ENCODE data around the gene FRK.
"Not testable (repeated sequence)": the region's sequence is repeated elsewhere in the genome, so short reads cannot be mapped to it uniquely, and the experiment has no call there.

The FRK gene, protein sequence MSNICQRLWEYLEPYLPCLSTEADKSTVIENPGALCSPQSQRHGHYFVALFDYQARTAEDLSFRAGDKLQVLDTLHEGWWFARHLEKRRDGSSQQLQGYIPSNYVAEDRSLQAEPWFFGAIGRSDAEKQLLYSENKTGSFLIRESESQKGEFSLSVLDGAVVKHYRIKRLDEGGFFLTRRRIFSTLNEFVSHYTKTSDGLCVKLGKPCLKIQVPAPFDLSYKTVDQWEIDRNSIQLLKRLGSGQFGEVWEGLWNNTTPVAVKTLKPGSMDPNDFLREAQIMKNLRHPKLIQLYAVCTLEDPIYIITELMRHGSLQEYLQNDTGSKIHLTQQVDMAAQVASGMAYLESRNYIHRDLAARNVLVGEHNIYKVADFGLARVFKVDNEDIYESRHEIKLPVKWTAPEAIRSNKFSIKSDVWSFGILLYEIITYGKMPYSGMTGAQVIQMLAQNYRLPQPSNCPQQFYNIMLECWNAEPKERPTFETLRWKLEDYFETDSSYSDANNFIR
- total RNA-seq = 0 to 0.27 reads per million in 2 donors

DNA sequence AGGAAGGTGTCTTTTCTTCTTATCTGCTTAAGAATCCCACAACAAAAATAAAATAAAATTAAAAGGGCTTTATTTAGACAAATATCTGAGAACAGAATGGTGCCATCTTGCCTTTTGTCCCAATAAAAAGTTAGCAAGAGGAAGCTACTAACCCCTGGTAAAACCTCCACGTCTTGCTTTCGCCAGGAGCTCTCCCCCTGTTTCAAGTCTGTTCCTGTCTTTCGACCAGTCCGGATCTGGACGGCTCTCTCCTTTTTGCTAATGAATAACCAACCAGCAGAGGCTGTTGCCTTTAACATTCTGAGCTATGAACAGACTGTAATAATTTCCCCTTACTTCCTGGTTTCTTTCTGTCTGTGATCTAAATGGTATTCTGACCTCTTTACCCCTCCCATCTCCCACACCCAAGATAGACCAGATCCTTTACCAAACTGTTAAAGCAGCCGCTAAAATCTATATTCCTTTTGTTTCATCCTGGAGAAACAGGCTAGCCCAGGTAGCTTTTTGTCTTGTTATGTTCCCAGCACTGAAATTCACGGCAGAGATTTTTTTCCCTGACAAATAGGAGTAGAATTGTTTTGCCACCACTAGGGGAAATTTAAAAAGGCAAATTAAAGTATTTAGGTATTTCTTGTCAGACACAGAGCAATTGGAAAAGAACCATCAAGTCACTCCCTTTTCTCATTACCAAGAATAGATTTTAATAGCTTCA, at the start of gene FRK:
Gene FRK, minus strand, starts transcription at position 320 of the 712 bp plus-strand sequence. CDS start 580 bp downstream, outside the sequence.
- DNase-seq = no peak

DNA sequence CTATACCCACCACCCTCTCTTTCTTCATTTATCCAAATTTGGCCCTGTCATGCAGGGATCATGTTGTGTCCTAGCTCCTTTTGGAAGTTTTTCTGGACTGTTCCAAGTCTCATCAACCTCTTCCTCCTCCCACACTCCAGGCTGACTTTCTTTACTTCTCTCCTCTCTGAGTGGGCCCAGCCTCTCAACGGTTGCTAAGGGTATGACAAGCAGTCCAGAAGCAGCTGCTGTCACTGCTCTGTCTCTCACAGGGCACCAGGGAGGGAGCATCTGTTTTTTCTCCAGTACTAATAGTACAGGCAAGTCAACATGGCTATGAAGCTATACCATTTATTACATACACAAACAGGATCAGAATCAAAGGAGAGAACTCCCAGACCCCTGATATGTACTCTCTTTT, 48.1 kb upstream of the FRK start:
- DNase-seq = no peak

DNA sequence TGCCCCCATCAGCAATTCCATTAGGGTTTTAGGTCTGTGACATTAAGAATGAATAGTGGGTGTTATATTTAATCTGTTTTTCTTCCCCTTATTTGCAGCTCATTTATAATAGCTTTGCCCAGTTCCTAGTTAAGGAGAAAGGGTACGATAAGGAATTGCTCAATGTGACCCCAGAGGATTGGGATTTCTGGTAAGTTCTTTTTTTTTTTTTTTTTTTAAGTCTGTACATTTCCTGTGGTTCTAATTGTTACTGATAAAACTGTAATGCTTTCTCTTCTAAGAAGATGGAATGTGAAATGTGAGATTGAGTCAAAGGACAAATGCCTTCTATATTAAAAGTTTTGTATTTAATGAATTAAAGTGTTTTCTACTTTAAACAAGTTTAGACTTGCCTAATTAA, 45.5 kb upstream of the FRK start:
- DNase-seq = no peak

DNA sequence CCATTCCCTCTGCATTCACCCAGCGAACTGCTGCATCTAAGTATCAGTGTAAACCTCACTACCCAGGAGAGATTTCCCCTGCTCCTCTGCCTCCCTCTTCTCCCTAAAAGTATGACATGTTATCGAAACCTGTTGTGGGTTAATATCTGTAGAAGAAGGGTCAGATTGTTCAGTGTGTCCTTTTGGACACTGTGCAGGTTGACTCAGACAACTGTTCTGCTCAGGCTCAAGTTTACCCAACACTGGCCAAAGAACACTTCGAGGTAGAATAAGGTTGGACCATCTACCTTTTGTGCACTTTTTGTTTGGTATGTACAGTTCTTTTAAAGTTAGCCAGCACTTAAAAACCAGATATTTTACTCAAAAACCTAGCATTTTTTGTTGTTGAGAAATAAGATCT, 44.6 kb upstream of the FRK start:
- DNase-seq = no peak

DNA sequence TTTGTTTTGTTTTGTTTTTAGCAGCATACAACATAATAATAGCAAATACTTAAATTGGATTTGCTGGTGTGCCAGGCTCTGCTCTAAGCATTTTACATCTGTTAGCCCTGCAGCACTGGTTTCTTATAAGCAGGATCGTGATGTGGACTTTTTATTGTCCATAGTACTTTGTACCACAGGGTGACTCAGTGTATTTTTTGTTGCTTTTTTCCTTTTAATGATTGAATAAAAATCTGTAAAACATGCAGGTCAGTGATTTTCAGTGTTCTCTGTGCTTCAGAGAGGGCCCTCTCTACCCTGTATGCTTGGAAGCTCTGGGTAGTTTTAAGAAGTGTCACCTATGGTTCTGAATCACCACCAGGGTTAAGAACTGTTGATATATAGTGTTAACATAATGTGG, 43.9 kb upstream of the FRK start:
- DNase-seq = no peak

DNA sequence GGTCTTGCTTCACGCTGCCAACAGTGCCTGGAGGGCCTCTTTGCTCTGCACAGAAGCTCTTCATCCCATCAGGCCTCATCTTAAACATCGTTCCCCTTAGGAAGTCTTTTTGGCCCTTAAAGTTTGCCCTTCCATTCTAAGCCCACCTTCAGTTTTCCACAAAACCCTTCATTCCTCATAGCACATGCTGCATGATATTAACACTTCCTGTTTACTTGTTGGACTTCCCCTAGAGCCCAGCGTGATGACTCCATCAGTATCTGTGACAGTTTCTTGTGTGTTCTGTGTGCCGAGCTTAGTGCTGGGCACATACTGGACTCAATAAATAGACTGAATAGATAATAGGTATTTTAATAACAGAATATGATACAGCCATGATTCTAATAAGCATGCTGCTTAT, 42.2 kb upstream of the FRK start:
- no peak for DNase-seq

DNA sequence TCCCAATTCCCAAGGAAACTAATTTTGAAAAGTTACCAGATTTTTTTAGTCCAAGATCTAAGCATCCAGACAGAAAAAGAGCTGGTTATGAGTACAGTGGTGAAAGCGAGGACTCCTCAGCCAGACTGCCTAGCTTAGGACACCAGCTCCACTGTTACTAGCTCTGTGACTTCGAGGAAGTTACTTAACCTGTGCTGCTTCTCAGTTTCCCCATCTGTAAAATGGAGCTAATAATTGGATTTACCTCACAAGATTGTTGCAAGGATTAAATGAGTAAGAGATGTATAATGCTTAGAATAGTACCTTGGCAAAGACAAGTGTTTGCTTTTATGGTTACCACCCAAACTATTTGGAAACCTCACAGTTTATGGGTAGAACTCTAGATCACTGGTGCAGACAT, 41.1 kb upstream of the FRK start:
- DNase-seq = no peak

DNA sequence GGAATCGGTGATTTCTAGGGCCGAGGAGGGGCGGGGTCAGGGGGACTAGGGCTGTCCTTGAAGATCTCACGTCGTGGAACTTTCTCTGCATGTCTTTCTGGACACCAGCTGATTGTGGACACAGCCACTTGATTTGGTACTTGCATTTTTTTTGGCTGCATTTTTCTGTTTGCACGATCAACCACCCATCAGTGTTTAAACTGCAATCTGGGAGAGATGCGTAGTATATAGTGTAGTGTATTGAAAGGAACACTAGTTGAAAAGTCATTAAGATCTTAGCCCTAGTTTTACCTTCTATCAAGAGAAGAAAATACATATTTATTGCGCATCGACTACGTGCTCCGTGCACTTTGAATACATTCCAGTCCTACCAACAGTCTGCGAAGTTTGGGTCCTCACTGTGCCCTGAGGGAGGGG, 40.6 kb upstream of the FRK start:
- DNase-seq = no peak

DNA sequence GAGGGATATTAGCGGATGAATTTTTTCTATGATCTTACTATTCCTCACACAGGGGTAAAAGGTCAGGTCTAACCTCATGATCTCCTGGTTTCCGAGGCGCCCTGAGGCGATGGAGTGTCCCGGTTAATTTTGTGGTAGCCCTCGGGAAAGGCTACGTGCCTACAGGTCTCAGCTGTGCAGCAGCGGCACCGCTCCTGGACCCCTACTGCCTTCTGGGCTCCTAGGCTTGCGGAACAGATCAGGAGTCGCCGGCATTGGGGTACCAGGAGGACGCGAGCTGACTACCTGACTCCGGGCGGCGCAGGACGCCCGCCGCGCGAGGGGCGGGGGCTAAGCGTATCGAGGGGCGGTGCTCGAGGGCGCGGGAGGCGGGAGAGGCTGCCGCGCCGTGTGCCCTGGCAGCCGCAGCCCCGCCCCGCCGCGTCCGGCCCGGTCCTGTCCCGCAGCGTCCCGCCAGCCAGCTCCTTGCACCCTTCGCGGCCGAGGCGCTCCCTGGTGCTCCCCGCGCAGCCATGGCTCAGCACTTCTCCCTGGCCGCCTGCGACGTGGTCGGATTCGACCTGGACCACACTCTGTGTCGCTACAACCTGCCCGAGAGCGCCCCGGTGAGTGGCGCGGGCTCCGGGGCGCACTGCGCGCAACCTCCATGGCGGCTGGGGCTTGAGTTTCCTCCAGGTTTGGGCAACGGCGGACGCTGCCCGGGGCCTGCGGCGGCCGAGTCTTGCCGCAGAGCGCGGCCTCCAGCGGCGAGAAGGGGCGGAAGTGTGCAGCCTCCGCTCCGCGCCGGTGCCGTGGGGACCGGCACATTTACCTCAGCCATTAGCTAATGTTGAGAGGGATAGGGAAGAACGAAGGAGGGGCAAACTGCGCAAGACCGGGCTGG, 40.0 kb upstream of the FRK start, which contains the start of gene NT5DC1:
Gene NT5DC1, plus strand, starts transcription at position 435 of the 883 bp plus-strand sequence. Its CDS starts 78 bp downstream, at position 513.
- DNase-seq = peak; percentile 66 to 93 (median 77)

DNA sequence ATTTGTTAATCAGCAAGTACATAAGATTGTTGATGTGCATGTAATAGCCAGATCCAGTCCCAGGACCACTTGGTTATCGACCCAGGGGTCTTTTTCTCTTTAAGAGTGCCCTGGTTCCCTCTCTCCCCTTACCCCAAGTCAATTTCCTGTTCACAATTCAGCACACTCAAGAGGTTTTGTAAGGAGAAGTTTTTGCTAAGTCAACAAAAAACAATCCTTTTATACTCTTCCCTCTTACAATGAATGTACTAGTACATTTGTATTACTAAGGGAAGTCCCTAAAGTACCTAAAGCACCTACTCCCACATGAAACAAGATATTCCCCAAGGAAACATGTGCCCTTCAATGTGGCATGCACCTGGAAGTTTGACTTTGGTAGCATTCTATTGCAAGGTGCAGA, 38.3 kb upstream of the FRK start:
- no peak for DNase-seq

DNA sequence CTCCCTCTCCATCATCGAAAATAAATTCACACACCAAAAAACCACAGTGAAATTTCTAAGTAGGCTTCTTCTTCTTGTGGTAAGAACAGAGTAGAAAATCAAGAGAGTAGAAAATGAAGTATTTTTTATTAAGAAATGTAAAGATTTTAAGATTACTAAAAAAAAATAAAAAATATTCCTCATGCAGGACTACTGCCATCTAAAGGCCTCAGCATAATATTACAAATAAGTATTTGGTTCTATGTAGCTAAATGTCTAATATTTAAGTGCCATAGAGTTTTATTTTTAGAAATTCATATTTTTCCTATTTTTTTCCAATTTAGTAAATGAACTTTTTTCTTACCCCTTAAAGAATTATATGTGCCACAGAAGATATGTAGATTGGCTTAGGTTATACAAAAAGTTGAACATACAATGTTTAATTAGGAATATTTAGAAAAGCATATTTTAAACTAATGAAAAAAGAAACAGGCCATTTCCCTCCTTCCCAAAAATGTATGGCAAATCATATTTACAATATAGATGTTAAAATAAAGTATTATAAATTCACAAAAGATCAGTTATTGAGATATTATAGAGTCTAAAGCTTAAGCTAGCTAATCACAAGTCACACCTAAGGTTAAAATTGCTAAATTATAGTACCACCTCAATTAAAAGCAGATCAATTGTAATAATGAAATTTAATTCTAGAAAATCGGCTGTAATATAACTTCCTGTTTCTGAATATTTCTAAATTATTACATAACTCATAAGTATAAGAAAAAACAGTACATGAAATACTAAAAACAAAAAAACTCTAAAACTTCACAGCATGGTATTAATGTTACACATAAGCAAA, 36.5 kb upstream of the FRK start:
- no peak for DNase-seq

DNA sequence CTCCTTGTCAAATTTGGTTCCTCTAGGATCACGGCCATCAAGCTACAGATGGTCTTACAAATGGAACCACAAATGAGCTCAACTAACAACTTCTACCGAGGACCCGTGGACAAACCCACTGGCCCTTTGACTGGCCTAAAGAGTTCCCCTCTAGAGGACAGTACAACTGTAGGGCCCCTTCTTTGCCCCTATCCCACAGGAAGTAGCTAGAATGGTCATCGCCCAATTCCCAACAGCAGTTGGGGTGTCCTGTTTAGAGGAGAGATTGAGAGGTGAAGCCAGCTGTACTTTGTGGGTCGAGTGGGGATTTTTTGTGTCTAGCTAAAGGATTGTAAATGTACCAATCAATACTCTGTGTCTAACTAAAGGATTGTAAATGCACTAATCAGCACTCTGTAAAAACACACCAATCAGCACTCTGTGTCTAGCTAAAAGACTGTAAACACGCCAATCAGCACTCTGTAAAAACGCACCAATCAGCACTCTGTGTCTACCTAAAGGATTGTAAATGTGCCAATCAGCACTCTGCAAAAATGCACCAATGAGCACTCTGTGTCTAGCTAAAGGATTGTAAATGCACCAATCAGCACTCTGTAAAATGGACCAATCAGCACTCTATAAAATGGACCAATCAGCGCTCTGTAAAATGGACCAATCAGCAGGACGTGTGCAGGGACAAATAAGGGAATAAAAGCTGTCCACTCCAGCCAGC, 35.5 kb upstream of the FRK start:
- not testable (repeated sequence) for DNase-seq

DNA sequence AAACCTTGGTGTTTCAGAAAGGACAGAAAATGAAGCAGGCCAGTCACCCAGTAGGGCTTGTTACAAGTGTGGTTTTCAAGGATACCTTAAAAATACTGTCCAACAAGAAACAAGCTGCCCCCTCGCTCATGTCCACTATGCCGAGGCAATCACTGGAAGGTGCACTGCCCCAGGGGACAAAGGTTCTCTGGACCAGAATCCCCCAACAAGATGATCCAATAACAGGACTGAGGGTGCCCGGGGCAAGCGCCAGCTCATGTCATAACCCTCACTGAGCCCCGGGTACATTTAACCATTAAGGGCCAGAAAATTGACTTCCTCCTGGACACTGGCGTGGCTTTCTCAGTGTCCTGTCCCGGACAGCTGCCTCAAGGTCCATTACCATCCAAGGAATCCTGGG, 33.4 kb upstream of the FRK start:
- DNase-seq = no peak

DNA sequence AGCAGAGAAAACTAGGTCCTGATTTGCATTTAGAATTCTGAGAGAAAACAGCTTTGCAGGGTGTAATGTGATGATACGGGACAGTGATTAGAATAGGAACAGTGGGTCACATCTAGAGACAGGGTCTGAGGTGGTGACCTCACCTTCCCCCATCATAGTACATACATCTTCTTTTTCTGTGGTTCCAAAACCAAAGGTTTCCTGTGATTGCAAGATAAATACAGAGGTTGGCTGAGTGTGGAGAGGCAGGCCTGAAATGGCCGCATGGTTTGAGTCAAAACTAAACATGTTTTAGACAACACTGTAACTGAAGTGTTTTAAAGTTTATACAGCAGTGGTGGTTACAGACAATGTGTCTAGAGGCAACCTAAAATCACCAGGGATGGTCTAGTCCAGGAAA, 29.6 kb upstream of the FRK start:
- peak in 1 of 5 experiments; percentile 89 for DNase-seq

DNA sequence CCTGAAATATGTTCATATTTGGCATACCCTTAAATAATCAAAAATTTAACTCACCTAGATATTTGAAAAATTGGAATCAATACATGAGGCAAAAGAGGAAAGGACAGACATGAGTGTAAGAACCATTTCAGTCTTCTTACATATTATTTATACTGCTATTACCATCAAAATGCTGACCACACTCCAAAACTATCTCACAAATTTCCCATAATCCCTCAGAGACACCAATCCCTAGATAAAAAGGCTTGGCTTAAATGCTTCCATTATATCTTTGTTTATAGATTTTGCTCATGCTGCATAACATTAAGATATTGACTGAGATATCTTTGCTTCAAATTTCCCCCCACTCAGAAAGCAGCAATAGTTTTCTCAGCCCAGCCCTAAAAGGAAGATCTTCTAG, 28.3 kb upstream of the FRK start:
- no peak for DNase-seq

DNA sequence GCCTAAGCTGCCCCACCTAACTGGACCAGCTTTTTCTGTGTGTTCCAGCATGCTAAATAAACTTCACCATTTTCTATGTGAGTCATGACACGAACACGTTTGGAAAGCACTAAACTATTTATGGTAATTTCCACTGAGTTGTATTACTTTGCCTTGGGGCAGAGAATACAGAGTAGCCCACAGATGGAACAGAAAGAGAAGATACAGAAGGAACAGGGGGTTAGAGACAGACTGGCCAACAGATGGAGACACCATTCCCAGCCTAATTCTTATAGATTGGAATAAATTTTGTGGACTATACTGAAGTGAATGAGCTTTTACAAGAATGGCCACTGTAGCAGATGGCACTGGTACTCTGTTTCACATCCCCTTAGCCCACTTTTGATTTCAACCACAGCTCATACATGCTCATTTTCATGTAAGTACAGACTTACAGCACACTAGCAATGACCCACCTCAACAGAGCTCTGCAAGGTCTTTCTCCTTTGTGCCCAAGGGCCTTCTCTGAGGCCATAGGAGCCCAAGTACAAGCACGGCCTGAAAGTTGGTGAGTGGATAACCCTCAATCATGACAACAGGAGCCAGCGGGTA, 26.8 kb upstream of the FRK start:
- DNase-seq = no peak

DNA sequence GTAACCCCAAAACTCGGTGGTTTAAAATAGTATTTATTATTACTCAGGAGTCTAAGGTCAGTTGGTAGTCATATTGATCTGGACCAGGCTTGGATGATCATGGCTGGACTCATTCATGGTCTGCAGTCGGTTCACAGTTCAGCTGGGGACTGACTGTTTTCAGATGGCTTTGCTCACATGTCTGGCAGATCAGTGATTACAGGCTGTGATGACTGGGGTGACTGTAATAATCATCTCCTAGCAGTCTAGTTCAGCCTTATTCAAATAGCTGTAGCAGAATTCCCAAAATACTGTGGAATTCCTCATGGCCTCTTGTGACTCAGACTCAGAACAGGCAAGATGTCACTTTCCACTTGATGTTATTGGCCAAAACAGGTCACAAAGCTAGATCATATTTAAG, 23.6 kb upstream of the FRK start:
- no peak for DNase-seq

DNA sequence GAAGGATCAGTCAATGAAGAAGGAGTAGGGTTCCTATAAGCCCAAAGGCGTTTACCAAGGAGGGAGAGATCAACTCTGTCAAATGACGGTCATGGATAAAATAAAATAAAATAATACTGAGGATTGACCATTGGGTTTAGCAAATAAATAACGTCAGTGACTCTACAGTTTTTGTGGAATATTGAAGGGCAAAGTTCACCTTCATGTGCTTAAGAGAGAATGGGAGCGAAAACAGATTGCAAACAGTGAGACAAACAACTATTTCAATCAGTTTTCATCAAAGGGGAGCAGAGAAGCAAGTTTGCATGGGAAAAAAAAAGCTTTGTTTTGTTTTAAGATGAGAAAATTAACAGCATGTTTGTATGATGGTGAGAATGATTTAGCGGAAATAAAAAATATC, 22.4 kb upstream of the FRK start:
- no peak for DNase-seq

DNA sequence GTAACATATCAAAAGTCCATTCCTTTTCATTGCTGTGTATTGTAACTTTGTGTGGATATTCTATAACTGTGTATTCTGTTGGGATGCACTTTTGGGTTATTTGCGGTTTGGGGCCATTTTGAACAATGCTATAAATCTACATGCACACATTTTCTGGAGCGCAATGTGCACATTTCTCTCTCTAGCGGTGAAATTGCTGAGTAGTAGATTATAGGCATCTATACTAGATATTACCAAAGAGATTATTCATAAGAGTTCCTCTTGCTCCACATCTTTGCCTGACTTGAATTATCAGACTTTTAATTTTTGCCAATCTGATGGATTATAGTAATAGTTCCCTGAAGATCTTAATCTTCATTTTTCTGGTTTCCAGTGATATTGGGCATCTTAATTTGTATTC, 18.3 kb upstream of the FRK start:
- DNase-seq = no peak

DNA sequence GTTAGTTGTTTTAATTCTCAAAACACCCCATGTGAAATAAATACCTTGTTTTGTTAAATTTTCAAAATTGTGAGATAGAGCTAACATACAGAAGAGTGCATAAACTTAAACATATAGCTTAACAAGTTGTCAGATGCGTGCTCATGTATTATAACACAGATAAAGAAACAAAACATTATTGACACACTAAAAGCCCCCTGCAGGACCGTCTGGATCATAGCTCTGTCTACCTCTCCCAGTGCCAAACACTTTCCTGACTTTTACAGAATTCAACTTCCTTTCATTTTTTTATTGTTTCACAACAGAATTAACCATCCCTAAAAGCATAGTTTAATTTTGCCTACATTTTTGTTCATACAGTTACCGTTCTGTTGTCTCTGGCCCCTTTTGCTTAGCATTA, 17.8 kb upstream of the FRK start:
- no peak for DNase-seq

Measured in T-helper 2 cell (primary cell).